Fibroblast of peridontal ligament (primary cell): ENCODE measurements around the gene VEZF1.
A peak's percentile ranks its signal among the peaks of the same experiment; 100 is the strongest.

ENCODE experiments used
- DNase-seq: peaks from one replicate; pipeline ENCODE4 v3.0.0-alpha.2; 2010; ENCODE audit errors: extremely low read depth

Gene VEZF1

GRCh38 chr17:57999010-57999495, 11.0 kb upstream of the VEZF1 start:
- DNase-seq = no peak

GRCh38 chr17:57997085-57997809, 9.2 kb upstream of the VEZF1 start:
- no peak for DNase-seq

DNA sequence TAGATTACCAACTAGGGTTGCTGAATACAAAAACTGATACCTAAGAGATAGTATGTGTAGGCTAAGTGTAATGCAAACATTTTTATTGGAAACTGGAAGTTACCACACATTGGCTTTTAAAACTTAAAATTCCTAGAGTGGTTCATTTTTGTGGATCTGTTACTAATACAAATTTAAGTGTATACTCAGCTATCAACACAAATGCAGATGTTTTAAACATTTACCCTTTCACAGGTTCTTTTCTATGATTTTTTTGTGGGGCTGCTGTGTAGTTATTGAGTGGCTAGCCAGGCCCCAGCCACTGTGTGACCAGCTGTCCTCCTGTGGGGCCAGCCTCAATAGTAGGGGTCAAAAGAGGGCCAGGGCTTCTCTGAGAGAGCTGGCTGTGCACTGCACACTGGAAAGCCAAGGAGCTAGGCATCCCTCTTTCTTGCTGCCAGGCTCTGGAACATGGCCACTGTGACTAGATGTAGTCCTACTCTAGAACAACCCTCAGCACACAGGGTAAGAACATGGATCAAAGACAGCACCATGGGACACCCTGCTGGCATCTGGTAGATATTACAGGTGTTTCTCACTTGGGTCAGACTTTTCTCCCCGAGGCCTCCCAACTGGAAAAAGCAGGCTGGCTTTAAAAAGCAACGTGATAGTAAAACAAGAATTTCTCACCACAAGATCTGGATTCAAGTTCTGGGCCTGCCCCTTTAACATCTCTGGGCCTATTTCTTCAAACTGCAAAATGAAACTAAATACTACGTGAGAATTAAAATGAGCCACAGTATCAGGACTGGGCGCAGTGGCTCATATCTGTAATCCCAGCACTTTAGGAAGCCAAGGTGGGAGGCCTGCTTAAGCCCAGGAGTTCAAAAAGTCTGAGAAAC, 7.3 kb upstream of the VEZF1 start:
- DNase-seq = peak; percentile 88

DNA sequence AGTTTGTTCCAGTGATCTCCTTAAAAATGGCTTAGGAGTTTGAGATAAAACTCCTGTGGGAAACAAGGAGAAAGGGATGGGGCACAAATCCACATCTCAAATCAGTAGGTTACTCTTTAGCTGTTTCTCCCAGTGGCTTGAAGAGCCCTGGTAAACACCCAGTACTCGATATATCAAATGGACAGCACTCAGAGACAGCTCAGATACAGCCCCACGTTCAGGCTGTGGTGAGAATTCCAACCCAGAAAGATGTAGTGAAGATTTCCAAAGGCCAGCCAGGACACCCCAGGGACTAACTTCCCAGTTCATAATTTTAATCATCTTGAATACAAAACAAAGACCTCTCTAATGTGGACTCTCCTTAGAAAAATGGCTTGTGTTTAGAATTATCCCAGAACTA, 6.4 kb upstream of the VEZF1 start:
- peak; percentile 48 for DNase-seq

DNA sequence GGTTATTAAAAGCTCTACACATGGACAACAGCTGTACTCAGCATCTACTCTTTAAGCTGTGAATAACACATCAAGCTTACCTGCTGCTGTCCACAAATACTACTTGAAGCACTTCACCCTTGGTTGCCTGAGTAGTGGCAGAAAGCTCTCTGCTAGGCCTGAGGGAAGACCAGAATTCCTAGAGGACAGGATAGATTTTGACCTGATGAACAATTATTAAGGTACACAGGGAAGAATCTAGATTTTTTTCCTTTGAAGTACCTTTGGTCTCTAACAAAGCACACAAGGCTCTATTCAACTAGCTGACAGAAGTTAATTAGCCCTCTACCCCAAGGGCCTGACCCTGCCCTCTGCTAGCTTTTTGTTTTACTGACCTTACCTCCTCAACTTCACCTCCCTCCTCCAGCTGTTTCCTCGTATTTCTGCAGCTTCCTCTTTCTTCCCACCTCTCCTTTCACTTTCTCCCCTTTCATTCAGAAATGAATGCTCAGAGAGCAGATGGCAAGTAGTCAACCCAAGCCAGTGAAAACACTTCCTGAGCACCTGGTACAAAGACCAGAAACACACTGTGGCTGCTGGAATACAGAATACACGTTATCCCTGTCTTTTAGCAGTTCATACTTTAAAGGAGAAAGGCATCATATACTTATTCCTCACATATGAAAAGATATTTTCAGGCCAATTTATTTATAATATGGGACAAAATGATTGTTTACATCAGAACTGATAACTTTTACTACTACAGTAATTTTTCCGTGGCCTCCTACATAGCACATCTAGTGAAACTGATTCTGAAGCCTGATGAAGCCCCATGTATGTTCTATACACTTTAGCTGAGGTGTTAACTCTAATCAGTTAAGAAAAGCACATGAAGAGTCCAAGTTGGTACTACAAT, 5.7 kb upstream of the VEZF1 start:
- no peak for DNase-seq

DNA sequence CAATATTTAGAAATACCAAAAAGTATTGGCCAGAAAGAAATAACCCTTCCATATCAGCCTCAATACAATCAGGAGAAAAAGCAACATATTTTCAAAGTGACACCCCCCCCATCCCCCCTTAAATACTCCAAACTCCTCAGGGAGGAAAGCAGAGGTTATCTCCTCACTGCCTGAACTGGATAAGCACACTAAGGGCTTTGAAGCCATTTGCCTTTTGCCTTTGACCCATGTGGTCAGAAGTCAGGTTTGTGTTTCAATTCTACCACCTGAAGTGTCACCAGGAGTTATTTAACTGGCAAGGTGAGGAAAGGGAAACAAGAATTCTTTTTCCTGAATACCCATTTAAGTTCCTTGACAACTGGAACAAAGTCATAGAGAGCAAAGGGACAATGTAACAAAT, 3.5 kb upstream of the VEZF1 start:
- DNase-seq = no peak

- no peak for DNase-seq
Observed at GRCh38 chr17:57990037-57990436, 2.0 kb upstream of the VEZF1 start.

- DNase-seq = peak; percentile 56
Observed at GRCh38 chr17:57988301-57989250, 522 bp upstream of the VEZF1 start.

GRCh38 chr17:57986841-57987580, 1.0 kb downstream of the VEZF1 start:
- peak; percentile 83 for DNase-seq

- peak; percentile 67 for DNase-seq
Observed at GRCh38 chr17:57985675-57985974, 2.4 kb downstream of the VEZF1 start.

GRCh38 chr17:57984936-57985674, 2.9 kb downstream of the VEZF1 start:
- DNase-seq = no peak

DNA sequence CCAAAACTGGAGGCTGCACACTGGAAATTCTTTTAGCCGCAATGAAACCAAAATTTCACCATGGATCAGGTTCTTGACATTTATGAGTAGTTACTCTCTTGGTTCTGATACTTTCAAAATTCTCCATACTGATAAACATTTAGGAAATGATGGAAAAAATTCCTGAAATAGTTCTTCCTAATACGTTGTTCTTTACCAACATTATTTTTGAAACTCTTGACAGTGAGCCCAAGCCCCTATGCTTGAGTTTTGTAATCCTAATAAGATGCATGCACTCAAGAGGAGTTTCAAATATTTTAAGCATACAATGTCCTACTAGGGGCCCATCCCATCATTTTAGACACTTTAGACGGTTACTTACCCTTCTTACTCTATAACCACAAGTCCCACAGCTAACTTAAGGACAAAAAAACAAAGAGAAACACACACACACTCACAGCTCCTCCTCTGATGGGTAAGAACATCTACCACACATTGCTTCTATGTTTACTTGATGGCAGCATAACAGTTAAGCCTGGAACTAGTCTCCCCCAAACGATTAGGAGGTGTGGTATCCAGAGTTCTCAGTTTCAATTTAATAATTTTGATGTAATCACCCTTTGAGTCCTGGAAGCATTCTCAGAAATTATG, 3.7 kb downstream of the VEZF1 start:
- DNase-seq = peak; percentile 73

- no peak for DNase-seq
Observed at GRCh38 chr17:57983446-57983845, 4.6 kb downstream of the VEZF1 start.

DNA sequence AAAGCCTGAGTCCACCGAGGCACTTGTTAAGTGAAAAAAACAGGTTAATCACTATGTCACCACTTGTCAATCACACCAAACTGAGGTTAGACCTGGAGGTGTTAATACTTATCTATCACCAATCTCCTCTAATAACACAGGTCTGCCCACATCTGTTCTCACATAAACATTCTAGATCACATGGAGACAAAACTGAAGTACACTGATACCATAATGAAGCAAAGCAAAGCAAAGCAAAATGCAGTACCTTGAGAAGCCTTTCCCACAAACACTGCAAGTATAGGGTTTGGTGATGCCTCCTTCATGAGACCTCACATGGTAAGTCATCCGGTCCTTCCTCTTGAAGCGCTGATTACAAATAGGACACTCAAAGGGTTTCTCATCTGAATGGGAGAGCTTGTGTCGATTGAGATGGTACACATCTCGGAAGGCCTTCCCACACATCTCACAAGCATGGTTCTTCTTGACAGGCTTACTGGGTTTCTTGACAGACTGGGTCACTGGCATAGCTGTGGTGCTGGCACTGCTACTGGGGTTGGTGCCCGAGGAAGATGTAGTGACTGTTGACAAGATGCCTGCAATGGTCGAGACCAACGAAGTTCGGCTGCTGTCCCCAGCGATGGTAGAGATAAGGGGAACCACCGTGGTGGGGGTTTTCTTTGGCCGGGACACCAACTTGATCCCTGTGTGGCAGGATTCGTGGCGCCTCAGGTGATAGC, 5.4 kb downstream of the VEZF1 start:
- no peak for DNase-seq

GRCh38 chr17:57980522-57980921, 7.5 kb downstream of the VEZF1 start:
- no peak for DNase-seq

DNA sequence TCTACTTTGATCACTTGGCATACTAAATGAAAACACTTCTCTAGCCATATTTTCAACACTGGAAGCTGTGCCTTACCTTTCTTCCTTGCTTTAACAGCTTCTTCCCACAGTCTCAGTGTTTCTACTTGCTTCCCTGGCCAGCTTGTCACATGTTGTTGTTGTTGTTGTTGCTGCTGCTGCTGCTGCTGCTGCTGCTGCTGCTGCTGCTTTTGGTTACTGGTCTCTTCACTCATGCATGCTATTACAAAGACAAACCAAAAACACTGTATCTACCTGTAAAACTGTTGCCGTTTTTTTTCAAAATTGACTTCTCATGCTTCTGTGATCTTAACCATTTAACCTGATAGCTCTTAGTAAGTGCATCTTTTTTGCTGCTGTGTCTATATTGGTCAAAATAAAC, 9.0 kb downstream of the VEZF1 start:
- no peak for DNase-seq

- no peak for DNase-seq
Observed at GRCh38 chr17:57976594-57976993, 11.5 kb downstream of the VEZF1 start.

DNA sequence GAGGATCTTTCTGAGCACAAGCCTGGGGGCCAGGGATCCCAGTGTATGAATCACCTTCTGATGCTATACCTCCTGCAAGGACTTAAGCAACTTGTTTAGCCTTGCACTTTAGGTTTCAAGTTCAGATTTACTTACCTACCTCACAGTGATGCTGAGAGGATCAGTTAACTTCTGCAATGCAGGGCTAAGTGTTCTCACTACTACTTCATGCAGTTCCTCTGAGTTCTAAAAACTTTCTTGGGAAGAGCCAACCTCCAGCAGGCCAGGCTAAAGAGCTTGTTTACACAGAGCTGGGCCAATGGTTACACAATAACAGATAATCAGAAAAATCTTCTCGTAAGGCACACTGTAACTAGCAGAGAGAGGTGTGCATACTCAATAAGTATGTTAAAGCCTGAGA, 13.0 kb downstream of the VEZF1 start:
- DNase-seq = peak; percentile 77
